ENCODE measurements around the gene RAPGEFL1. TPM values are rescaled to one million over a fixed set of nuclear protein-coding genes. Genes with fewer than 3 reads are reported as not detected.

RAPGEFL1 gene
- total and polyA plus RNA-seq, 2 of the 8 experiments (the other 6 are each of a cell fraction or from before 2014, with no cell fraction given): 20.0 to 20.2 TPM

- Histone ChIP-seq H4K8ac (ENCODE audit: extremely low read depth, insufficient read depth, low read length) (no peak overlapping the region), H4K20me1 (replicated peaks in 1 of 2; ENCODE audit: control insufficient read depth in 1 of 2, insufficient read depth in 2 of 2, low read length in 2 of 2) (peaks cover 0 to 2% of the 10 kb centered on the region in 2 experiments), H3K9ac (replicated peaks in 1 of 4; ENCODE audit: extremely low read depth in 1 of 4, low read depth in 3 of 4, low read length in 3 of 4) (no peak overlapping the region), H3K23me2 (ENCODE audit: low read depth, low read length) (peaks cover 8% of the 10 kb centered on the region), H2BK5ac (ENCODE audit: low read depth, low read length) (no peak overlapping the region), H3K4ac (replicated peaks; ENCODE audit: insufficient read length, low read depth, low read length) (no peak overlapping the region), H4K5ac (ENCODE audit: insufficient read length, low read depth, low read length) (no peak overlapping the region), H3K9me3 (ENCODE audit: insufficient read depth in 2 of 2, low read depth in 1 of 2, low read length in 1 of 2) (no peaks in the 10 kb centered on the region), H3K4me1 (replicated peaks in 1 of 4; ENCODE audit: control insufficient read depth in 3 of 4, insufficient read depth in 4 of 4, low read length in 3 of 4) (peaks cover 0 to 15% (median 8%) of the 10 kb centered on the region in 4 experiments; a peak in 5 of 7 replicates), H3K79me2 (ENCODE audit: control insufficient read depth in 1 of 2, insufficient read depth in 2 of 2, low read length in 2 of 2) (no peaks in the 10 kb centered on the region), H3K56ac (replicated peaks; ENCODE audit: insufficient read length, low read depth, low read length) (no peak overlapping the region), H2AK5ac (ENCODE audit: low read depth, low read length) (no peak overlapping the region), H3K36me3 (ENCODE audit: control insufficient read depth in 2 of 4, insufficient read depth in 4 of 4, low read length in 3 of 4) (peaks cover 0 to 15% (median 6%) of the 10 kb centered on the region in 4 experiments; a peak in 5 of 8 replicates), H2BK120ac (replicated peaks; ENCODE audit: low read depth, low read length) (no peak overlapping the region), H3K14ac (ENCODE audit: insufficient read length) (no peak overlapping the region), H2BK12ac (ENCODE audit: low read depth, low read length) (no peak overlapping the region), H2BK15ac (ENCODE audit: low read length) (no peak overlapping the region), H3K23ac (ENCODE audit: insufficient read length) (no peak overlapping the region), H3K18ac (ENCODE audit: extremely low read depth, low read length) (no peak overlapping the region), H2BK20ac (ENCODE audit: low read length) (no peak overlapping the region), H3K27me3 (replicated peaks in 1 of 4; ENCODE audit: control insufficient read depth in 3 of 4, extremely low read depth in 1 of 4, insufficient read depth in 3 of 4, low read length in 3 of 4) (no peaks in the 10 kb centered on the region), H3K79me1 (ENCODE audit: low read depth, low read length) (no peaks in the 10 kb centered on the region), H2AFZ (ENCODE audit: low read length) (no peak overlapping the region), H4K91ac (replicated peaks; ENCODE audit: insufficient read length, low read length) (no peak overlapping the region), H3K27ac (ENCODE audit: low read depth, low read length) (no peak overlapping the region), H3K4me3 (ENCODE audit: extremely low read depth in 1 of 4, insufficient read depth in 2 of 4, low read depth in 3 of 4, low read length in 4 of 4) (no peak overlapping the region), H3K4me2 (ENCODE audit: insufficient read depth in 1 of 2, low read depth in 2 of 2, low read length in 2 of 2) (no peak overlapping the region)
- FAIRE-seq (no peak), DNase-seq (ENCODE audit: low read depth in 1 of 2, low spot score in 2 of 2) (no peak)
- WGBS, 2 experiments (ENCODE audit: extremely low coverage in 1 of 2, insufficient coverage in 1 of 2, insufficient read length in 1 of 2, insufficient replicate concordance in 2 of 2, low coverage in 1 of 2, low lambda C conversion rate in 2 of 2, missing lambda C conversion rate in 1 of 2): 100% methylated on average over 2 of the region's 2 CpGs; no CpG with 5 or more reads in 1 of the 2 experiments
- POLR2A ChIA-PET (ENCODE audit: partially characterized antibody): interaction anchor here (0.5 to 10.5 kb wide), 9 partner anchors 9 to 404 kb away, joined by 3 to 105 read pairs (median 3); partner anchors contain the start of genes RAPGEFL1 and WIPF2
- TF ChIP-seq RXRA (IDR thresholded peaks at IDR 0.05; ENCODE audit: insufficient read depth, low read depth, low read length) (no peak), BACH1 (IDR thresholded peaks at IDR 0.05; ENCODE audit: low read length) (no peak), MAFK (IDR thresholded peaks at IDR 0.05; ENCODE audit: low read depth, low read length) (no peak), FOSL1 (IDR thresholded peaks at IDR 0.05; ENCODE audit: insufficient read depth, low read depth, low read length) (no peak), SP1 (IDR thresholded peaks at IDR 0.05; ENCODE audit: low read depth, low read length) (no peak), CBX8 (IDR thresholded peaks at IDR 0.05; ENCODE audit: borderline replicate concordance, low read depth, low read length) (no peak), RNF2 (IDR thresholded peaks at IDR 0.05; ENCODE audit: borderline replicate concordance, low read depth, low read length, missing control alignments, poor library complexity, severe bottlenecking) (no peak), POLR2A (IDR thresholded peaks at IDR 0.05; ENCODE audit: control extremely low read depth in 1 of 2, low read depth in 2 of 2, low read length in 2 of 2) (no peak), PHF8 (conservative IDR thresholded peaks at IDR 0.05; ENCODE audit: low read depth, low read length) (no peak), JUND (IDR thresholded peaks at IDR 0.05; ENCODE audit: low read length) (no peak), TEAD4 (IDR thresholded peaks at IDR 0.05; ENCODE audit: low read depth, low read length) (no peak), EGR1 (IDR thresholded peaks at IDR 0.05; ENCODE audit: borderline replicate concordance, low read depth, low read length) (no peak), SP4 (IDR thresholded peaks at IDR 0.05; ENCODE audit: low read length) (no peak), BCL11A (IDR thresholded peaks at IDR 0.05; ENCODE audit: low read depth in 2 of 2, low read length in 2 of 2) (no peak), KDM1A (IDR thresholded peaks at IDR 0.05; ENCODE audit: borderline replicate concordance, low read length) (no peak), SIX5 (IDR thresholded peaks at IDR 0.05; ENCODE audit: low read depth, low read length) (no peak)
- CTCF ChIA-PET (ENCODE audit: partially characterized antibody): interaction anchor here (0.7 to 7.9 kb wide), 13 partner anchors 8 to 171 kb away, joined by 3 to 61 read pairs (median 4); partner anchors contain the start of gene RAPGEFL1
Observed at GRCh38 chr17:40192961-40193360, 15.7 kb downstream of the RAPGEFL1 start.

Measured in H1 (cell line).